Measurements from ENCODE around the gene ZNF423.

DNA sequence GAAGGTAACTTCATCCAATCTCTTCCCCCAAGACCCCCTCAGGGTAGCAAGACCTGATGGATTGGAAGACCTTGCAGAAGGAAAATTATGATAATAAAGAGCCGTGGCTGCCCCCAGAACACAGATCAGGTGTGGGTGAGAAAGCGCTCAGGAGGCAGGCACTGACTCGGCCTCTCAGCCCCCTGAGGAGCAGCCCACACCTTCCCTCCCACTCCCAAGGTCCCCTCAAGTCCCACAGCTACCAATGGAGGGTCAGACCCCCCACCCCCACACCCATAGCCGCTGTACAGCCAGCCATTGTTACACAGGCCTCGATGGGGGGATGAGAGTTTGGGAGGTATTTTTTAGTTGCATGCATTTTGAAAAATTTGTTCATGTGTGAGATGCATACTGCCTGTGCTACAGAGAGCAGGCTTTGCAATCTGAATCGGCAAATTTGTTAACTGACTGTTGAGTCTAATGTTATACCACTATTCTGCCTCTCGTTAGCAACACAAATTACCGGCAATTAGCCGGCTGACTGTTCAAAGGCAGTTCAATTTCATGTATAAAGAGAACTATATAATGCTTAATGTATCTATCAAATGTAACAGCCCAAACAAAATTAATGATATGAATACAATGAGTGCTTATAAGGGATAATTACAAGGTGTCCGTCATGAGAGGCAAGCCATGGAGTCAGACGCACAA, 270.6 kb downstream of the ZNF423 start:
- TF ChIP-seq, protein P1, sequence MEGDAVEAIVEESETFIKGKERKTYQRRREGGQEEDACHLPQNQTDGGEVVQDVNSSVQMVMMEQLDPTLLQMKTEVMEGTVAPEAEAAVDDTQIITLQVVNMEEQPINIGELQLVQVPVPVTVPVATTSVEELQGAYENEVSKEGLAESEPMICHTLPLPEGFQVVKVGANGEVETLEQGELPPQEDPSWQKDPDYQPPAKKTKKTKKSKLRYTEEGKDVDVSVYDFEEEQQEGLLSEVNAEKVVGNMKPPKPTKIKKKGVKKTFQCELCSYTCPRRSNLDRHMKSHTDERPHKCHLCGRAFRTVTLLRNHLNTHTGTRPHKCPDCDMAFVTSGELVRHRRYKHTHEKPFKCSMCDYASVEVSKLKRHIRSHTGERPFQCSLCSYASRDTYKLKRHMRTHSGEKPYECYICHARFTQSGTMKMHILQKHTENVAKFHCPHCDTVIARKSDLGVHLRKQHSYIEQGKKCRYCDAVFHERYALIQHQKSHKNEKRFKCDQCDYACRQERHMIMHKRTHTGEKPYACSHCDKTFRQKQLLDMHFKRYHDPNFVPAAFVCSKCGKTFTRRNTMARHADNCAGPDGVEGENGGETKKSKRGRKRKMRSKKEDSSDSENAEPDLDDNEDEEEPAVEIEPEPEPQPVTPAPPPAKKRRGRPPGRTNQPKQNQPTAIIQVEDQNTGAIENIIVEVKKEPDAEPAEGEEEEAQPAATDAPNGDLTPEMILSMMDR (IDR thresholded peaks at IDR 0.05): no peak
- TF ChIP-seq POLR2A (IDR thresholded peaks at IDR 0.05): no peak

Data from lower leg skin (tissue), 3 donors.